OCI-LY7 (cell line): ENCODE results near the gene MIA. TPM values are rescaled to one million over a fixed set of nuclear protein-coding genes. Genes with fewer than 3 reads are reported as not detected.

ENCODE experiments used
- BruUV-seq: library from RNA; stranded (reverse); fragments of 400-500 nt; replicated peaks from 2 replicates; lab custom pipeline; 2021; lab: Mats Ljungman, UMichigan
- CTCF ChIA-PET: fragments of 300-600 bp; sonication (Branson Sonifier 250); formaldehyde crosslinking; loops from one replicate; lab custom pipeline; 2022; ENCODE audit warnings: antibody characterized with exemption; ENCODE audit not compliant: unreplicated experiment; lab: Charles Lee
- POLR2A ChIA-PET: fragments of 300-600 bp; sonication (Branson Sonifier 250); formaldehyde crosslinking; loops from one replicate; lab custom pipeline; 2022; ENCODE audit warnings: antibody characterized with exemption; lab: Charles Lee
- DNase-seq: peaks from one replicate; pipeline ENCODE4 v3.0.0-alpha.2; 2015; ENCODE audit warnings: low spot score
- H2AFZ ChIP-seq: fragments of 200-600 bp; sonication (generic), shearing (Covaris generic); 2 replicates; pipeline ENCODE4 v1.6.1; 2014; ENCODE audit warnings: mild to moderate bottlenecking, antibody characterized with exemption, low read length, moderate library complexity
- H3K27ac ChIP-seq: fragments of 200-600 bp; sonication (generic); 2 replicates; pipeline ENCODE4 v1.5.1; 2014; ENCODE audit warnings: mixed run types, low read depth, mild to moderate bottlenecking, moderate library complexity, low read length, inconsistent platforms; ENCODE audit not compliant: poor library complexity, severe bottlenecking
- H3K36me3 ChIP-seq: fragments of 200-600 bp; sonication (generic); 2 replicates; pipeline ENCODE4 v1.6.1; 2014; ENCODE audit warnings: mild to moderate bottlenecking, antibody characterized with exemption, low read length, moderate library complexity, mixed read lengths; ENCODE audit not compliant: insufficient read depth
- H3K4me1 ChIP-seq: fragments of 200-600 bp; sonication (generic); 2 replicates; pipeline ENCODE4 v1.5.1; 2014; ENCODE audit warnings: mild to moderate bottlenecking, low read length; ENCODE audit not compliant: insufficient read depth, poor library complexity, severe bottlenecking
- H3K4me2 ChIP-seq: fragments of 200-600 bp; sonication (generic); 2 replicates; pipeline ENCODE4 v1.6.1; 2014; ENCODE audit warnings: mild to moderate bottlenecking, low read length
- H3K4me3 ChIP-seq: fragments of 200-600 bp; sonication (generic); 2 replicates; pipeline ENCODE4 v1.5.1; 2014; ENCODE audit warnings: mild to moderate bottlenecking, low read depth, low read length; ENCODE audit not compliant: poor library complexity, severe bottlenecking
- H3K79me2 ChIP-seq: fragments of 200-600 bp; sonication (generic); 2 replicates; pipeline ENCODE4 v1.6.1; 2016; ENCODE audit warnings: low read depth, mild to moderate bottlenecking, low read length, moderate library complexity, mixed read lengths; ENCODE audit not compliant: insufficient read depth
- H3K9me2 ChIP-seq: fragments of 200-600 bp; sonication (generic); 2 replicates; pipeline ENCODE4 v1.6.1; 2016; ENCODE audit warnings: mild to moderate bottlenecking, low read length, mixed read lengths; ENCODE audit not compliant: insufficient read depth
- H3K9me3 ChIP-seq: fragments of 200-600 bp; sonication (generic); 2 replicates; pipeline ENCODE4 v1.6.1; 2014; ENCODE audit warnings: mild to moderate bottlenecking, mixed run types, low read length, mixed read lengths
- H4K20me1 ChIP-seq: fragments of 200-600 bp; sonication (generic); 2 replicates; pipeline ENCODE4 v1.6.1; 2014; ENCODE audit warnings: mild to moderate bottlenecking, antibody characterized with exemption, low read length, moderate library complexity, mixed read lengths; ENCODE audit not compliant: insufficient read depth
- EZH2phosphoT487 ChIP-seq: fragments of 200-600 bp; sonication (generic); IDR thresholded peaks from 2 replicates; pipeline ENCODE4 v1.6.1; 2018; ENCODE audit warnings: low read depth, borderline replicate concordance, mild to moderate bottlenecking, mixed run types, antibody characterized with exemption, low read length, moderate library complexity, mixed read lengths
- intact Hi-C: fragments of 100-400 bp; cut with micrococcal nuclease; formaldehyde crosslinking; loops from one replicate; pipeline ENCODE4 v1.10.0; 2022; ENCODE audit not compliant: unreplicated experiment
- total RNA-seq, 2 experiments: library from RNA; depleted of rRNA in 1 of 2; stranded (reverse); fragments of >200 nt in 1 of 2; shearing (Covaris generic) in 1 of 2; gene quantifications; 2 replicates each; pipeline ENCODE4 v1.2.3, GENCODE V29; 2014 to 2022
- TF ChIP-seq, protein P1 (sequence below): fragments of 200-600 bp; sonication (generic); conservative IDR thresholded peaks from 2 replicates; pipeline ENCODE4 v1.5.1; 2014; ENCODE audit warnings: mild to moderate bottlenecking, antibody characterized with exemption, low read length, moderate library complexity, mixed read lengths

Gene MIA
- total RNA-seq, 2 experiments from 2014 or later: not detected

DNA sequence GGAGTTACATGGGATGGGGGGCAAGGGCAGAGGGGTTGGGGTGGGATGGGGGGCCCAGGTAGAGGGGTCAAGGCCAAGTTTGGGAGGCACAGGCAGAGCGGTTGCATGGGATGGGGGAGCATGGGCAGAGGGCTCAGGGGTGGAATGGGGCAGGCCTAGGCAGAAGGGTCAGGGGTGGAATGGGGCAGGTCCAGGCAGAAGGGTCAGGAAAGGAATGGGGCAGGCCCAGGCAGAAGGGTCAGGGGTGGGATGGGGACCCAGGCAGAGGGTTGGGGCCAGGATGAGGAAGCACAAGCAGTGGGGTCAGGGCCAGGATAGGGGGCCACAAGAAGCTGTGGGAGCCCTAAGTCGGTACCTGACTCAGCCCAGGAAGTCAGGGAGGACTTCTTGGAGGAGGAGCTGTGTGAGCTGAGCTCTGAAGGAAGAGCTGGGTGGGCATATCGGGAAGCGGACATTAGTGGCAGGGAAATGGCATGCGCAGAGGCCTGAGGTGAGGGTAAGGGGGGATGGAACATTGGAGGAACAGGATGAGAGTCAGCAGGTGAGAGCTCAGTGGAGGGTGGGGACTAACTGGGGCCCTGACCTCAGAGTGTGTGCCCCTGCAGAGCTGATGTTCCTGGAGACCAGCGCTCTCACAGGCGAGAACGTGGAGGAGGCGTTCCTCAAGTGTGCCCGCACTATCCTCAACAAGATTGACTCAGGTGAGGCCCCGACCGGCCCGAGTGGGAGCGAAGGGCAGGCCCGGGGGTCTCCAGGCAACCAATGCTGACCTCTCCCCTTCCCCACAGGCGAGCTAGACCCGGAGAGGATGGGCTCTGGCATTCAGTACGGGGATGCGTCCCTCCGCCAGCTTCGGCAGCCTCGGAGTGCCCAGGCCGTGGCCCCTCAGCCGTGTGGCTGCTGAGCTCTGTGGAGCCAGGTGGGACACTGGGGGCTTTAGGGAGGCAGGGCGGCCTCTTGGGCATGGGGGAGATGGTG is 11.0 kb downstream of the MIA start:
- Histone ChIP-seq H2AFZ (no peak overlapping the region), H3K36me3 (peaks cover 8% of the 10 kb centered on the region), H3K9me3 (no peaks in the 10 kb centered on the region), H3K79me2 (no peaks in the 10 kb centered on the region), H3K9me2 (no peaks in the 10 kb centered on the region), H3K4me1 (peaks cover 14% of the 10 kb centered on the region), H3K4me2 (no peak overlapping the region), H4K20me1 (no peaks in the 10 kb centered on the region), H3K27ac (no peak overlapping the region), H3K4me3 (no peak overlapping the region)
- intact Hi-C loops: no loop called here
- no peak for TF ChIP-seq EZH2phosphoT487
- TF ChIP-seq, protein P1, sequence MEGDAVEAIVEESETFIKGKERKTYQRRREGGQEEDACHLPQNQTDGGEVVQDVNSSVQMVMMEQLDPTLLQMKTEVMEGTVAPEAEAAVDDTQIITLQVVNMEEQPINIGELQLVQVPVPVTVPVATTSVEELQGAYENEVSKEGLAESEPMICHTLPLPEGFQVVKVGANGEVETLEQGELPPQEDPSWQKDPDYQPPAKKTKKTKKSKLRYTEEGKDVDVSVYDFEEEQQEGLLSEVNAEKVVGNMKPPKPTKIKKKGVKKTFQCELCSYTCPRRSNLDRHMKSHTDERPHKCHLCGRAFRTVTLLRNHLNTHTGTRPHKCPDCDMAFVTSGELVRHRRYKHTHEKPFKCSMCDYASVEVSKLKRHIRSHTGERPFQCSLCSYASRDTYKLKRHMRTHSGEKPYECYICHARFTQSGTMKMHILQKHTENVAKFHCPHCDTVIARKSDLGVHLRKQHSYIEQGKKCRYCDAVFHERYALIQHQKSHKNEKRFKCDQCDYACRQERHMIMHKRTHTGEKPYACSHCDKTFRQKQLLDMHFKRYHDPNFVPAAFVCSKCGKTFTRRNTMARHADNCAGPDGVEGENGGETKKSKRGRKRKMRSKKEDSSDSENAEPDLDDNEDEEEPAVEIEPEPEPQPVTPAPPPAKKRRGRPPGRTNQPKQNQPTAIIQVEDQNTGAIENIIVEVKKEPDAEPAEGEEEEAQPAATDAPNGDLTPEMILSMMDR: no peak
- no peak for DNase-seq
- POLR2A ChIA-PET: interaction anchor here (2.4 kb wide), 1 partner anchor 8 kb away, joined by 17 read pairs; the partner anchor contains the start of gene RAB4B
- CTCF ChIA-PET: interaction anchor here (0.9 kb wide), 1 partner anchor 9 kb away, joined by 6 read pairs; no protein-coding TSS in a partner anchor
- BruUV-seq: no TSS peak

DNA sequence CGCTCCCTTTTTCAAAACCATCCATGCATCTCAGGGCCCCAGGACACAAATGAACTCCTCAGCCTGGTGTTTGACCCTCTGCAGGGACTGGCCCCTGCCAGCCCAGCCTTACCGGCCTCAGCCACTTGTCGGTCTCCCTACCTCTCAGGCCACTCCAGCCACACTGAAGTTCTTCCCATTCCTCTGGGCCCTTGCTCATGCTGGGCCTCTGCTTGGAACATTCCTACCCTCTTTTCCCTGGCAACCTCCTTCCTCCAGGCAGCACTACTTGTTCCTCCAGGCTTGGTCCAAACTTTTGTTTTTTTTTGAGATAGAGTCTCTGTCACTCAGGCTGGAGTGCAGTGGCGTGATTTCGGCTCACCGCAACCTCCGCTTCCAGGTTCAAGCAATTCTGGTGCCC is 16.0 kb downstream of the MIA start:
- ChIA-PET POLR2A (interaction anchor here (0.7 kb wide), 1 partner anchor 23 kb away, joined by 3 read pairs; no protein-coding TSS in a partner anchor), CTCF (no interaction called here)
- peak overlapping the region; percentile 68; the same call in 1 of the 2 replicates for H3K4me2 ChIP-seq
- DNase-seq: no peak
- no peaks in the 10 kb centered on the region for H4K20me1 ChIP-seq
- peaks cover 4% of the 10 kb centered on the region; the same call in 1 of the 2 replicates for H3K36me3 ChIP-seq
- TF ChIP-seq EZH2phosphoT487: no peak
- TF ChIP-seq, protein P1: no peak
- intact Hi-C loops: no loop called here
- H2AFZ ChIP-seq: no peak overlapping the region
- no TSS peak for BruUV-seq
- no peak overlapping the region for H3K27ac ChIP-seq
- no peak overlapping the region for H3K4me3 ChIP-seq
- H3K9me3 ChIP-seq: no peaks in the 10 kb centered on the region
- H3K79me2 ChIP-seq: no peaks in the 10 kb centered on the region
- peaks cover 36% of the 10 kb centered on the region for H3K4me1 ChIP-seq
- no peaks in the 10 kb centered on the region for H3K9me2 ChIP-seq
